CD14-positive monocyte (primary cell): ENCODE measurements around the gene ACTRT2. TPM values are rescaled to one million over a fixed set of nuclear protein-coding genes. Genes with fewer than 3 reads are reported as not detected.

Experiments used
- DNase-seq, 3 donors: peaks; one replicate each; pipeline ENCODE4 v3.0.0-alpha.2; 2011 to 2022
- H2AFZ ChIP-seq: 2 replicates; pipeline ENCODE4 v1.6.0; 2012; ENCODE audit warnings: mild to moderate bottlenecking, low read depth, low read length, inconsistent platforms; ENCODE audit not compliant: insufficient read depth, poor library complexity, severe bottlenecking
- H3K27ac ChIP-seq, 2 donors: 1 replicate in 1 of 2; 2 replicates in 1 of 2; pipeline ENCODE4 v1.5.1; 2012 to 2013; ENCODE audit warnings: low read length in 2 of 2, control low read depth in 1 of 2, inconsistent platforms in 1 of 2, low read depth in 1 of 2, mild to moderate bottlenecking in 1 of 2
- H3K27me3 ChIP-seq, 2 donors: one replicate each; pipeline versions ENCODE4 v1.6.0 to v1.6.1; 2011 to 2013; ENCODE audit warnings: low read length in 2 of 2; ENCODE audit not compliant: control insufficient read depth in 2 of 2, insufficient read depth in 2 of 2
- H3K36me3 ChIP-seq, 2 donors: replicated peaks in 1 of 2; 1 replicate in 1 of 2; 2 replicates in 1 of 2; pipeline versions ENCODE4 v1.5.1 to v1.6.1; 2012 to 2013; ENCODE audit warnings: low read length in 2 of 2, control low read depth in 1 of 2, inconsistent platforms in 1 of 2, mild to moderate bottlenecking in 1 of 2; ENCODE audit not compliant: insufficient read depth in 2 of 2, control insufficient read depth in 1 of 2
- H3K4me1 ChIP-seq, 2 donors: 1 replicate in 1 of 2; 2 replicates in 1 of 2; pipeline versions ENCODE4 v1.5.1 to v1.6.1; 2012 to 2013; ENCODE audit warnings: low read length in 2 of 2, control low read depth in 1 of 2, inconsistent platforms in 1 of 2, mild to moderate bottlenecking in 1 of 2, moderate library complexity in 1 of 2; ENCODE audit not compliant: insufficient read depth in 2 of 2, control insufficient read depth in 1 of 2
- H3K4me2 ChIP-seq: replicated peaks from 2 replicates; pipeline ENCODE3; 2012; ENCODE audit warnings: low read length, moderate library complexity, mild to moderate bottlenecking; ENCODE audit not compliant: poor library complexity, severe bottlenecking; ENCODE audit errors: extremely low read depth
- H3K4me3 ChIP-seq, 3 experiments: fragments of 200-600 bp in 1 of 3; sonication (generic) in 1 of 3; replicated peaks in 1 of 3; 1 replicate in 2 of 3; 2 replicates in 1 of 3; pipeline ENCODE4 v1.5.1; 2011 to 2013; ENCODE audit warnings: low read length in 3 of 3, mild to moderate bottlenecking in 3 of 3, control low read depth in 2 of 3, low read depth in 2 of 3, inconsistent platforms in 1 of 3, moderate library complexity in 1 of 3
- H3K79me2 ChIP-seq: 2 replicates; pipeline ENCODE4 v1.6.0; 2012; ENCODE audit warnings: mild to moderate bottlenecking, control low read depth, inconsistent platforms, low read length, moderate library complexity; ENCODE audit not compliant: insufficient read depth
- H3K9ac ChIP-seq: 2 replicates; pipeline ENCODE4 v1.6.0; 2017; ENCODE audit warnings: low read length, mild to moderate bottlenecking; ENCODE audit not compliant: insufficient read depth, poor library complexity, severe bottlenecking
- H3K9me3 ChIP-seq, 2 donors: replicated peaks in 1 of 2; 1 replicate in 1 of 2; 2 replicates in 1 of 2; pipeline versions ENCODE4 v1.5.1 to v1.6.1; 2012 to 2013; ENCODE audit warnings: low read length in 2 of 2, control low read depth in 1 of 2; ENCODE audit not compliant: control insufficient read depth in 1 of 2, insufficient read depth in 1 of 2
- H4K20me1 ChIP-seq: 2 replicates; pipeline ENCODE4 v1.6.0; 2012; ENCODE audit warnings: mild to moderate bottlenecking, low read length, control low read depth, moderate library complexity; ENCODE audit not compliant: insufficient read depth
- H3K27ac Mint-ChIP-seq, 7 donors: one replicate each; pipeline ENCODE4 v1.8.0; 2020; ENCODE audit warnings: mild to moderate bottlenecking in 7 of 7, mixed read lengths in 7 of 7, moderate library complexity in 6 of 7, inconsistent platforms in 2 of 7
- H3K27me3 Mint-ChIP-seq, 3 donors: one replicate each; pipeline ENCODE4 v1.8.0; 2021 to 2022; ENCODE audit warnings: low read depth in 3 of 3, mild to moderate bottlenecking in 3 of 3, mixed read lengths in 3 of 3, moderate library complexity in 3 of 3, inconsistent platforms in 1 of 3
- H3K36me3 Mint-ChIP-seq, 2 donors: one replicate each; pipeline ENCODE4 v1.8.0; 2020; ENCODE audit warnings: mixed read lengths in 2 of 2, inconsistent platforms in 1 of 2, mild to moderate bottlenecking in 1 of 2
- H3K4me1 Mint-ChIP-seq: one replicate; pipeline ENCODE4 v1.8.0; 2020; ENCODE audit warnings: mild to moderate bottlenecking, mixed read lengths
- H3K4me3 Mint-ChIP-seq, 2 donors: one replicate each; pipeline ENCODE4 v1.8.0; 2020; ENCODE audit warnings: mild to moderate bottlenecking in 2 of 2, mixed read lengths in 2 of 2, moderate library complexity in 1 of 2
- H3K9me3 Mint-ChIP-seq, 7 donors: one replicate each; pipeline ENCODE4 v1.8.0; 2020 to 2022; ENCODE audit warnings: mixed read lengths in 7 of 7, mild to moderate bottlenecking in 6 of 7, moderate library complexity in 6 of 7, inconsistent platforms in 2 of 7
- WGBS: methylation state at CpG from one replicate; pipeline ENCODE4 v1.1.5; 2013; ENCODE audit warnings: missing lambda C conversion rate; ENCODE audit not compliant: insufficient coverage; 5-methylcytosine and 5-hydroxymethylcytosine counted together
- intact Hi-C, 2 donors: fragments of 100-400 bp; cut with micrococcal nuclease; formaldehyde crosslinking; loops; one replicate each; pipeline versions ENCODE4 v1.15.0 to v1.15.1; 2023
- polyA plus RNA-seq, 3 donors: library from polyadenylated mRNA; depleted of rRNA in 1 of 3; unstranded in 2 of 3; stranded (reverse) in 1 of 3; fragments of 300-500 nt in 2 of 3; fragments of >200 nt in 1 of 3; fragmentation: Illumina TruSeq in 2 of 3; gene quantifications; 1 replicate in 2 of 3; 2 replicates in 1 of 3; pipeline ENCODE4 v1.2.3, GENCODE V29; 2012 to 2021
- TF ChIP-seq, protein P1 (sequence below): fragments of 200-600 bp; IDR thresholded peaks from one replicate; pipeline ENCODE4 v1.8.0; 2022; ENCODE audit warnings: antibody characterized with exemption, mild to moderate bottlenecking

The ACTRT2 gene
- polyA plus RNA-seq, 3 donors, result not detected

DNA sequence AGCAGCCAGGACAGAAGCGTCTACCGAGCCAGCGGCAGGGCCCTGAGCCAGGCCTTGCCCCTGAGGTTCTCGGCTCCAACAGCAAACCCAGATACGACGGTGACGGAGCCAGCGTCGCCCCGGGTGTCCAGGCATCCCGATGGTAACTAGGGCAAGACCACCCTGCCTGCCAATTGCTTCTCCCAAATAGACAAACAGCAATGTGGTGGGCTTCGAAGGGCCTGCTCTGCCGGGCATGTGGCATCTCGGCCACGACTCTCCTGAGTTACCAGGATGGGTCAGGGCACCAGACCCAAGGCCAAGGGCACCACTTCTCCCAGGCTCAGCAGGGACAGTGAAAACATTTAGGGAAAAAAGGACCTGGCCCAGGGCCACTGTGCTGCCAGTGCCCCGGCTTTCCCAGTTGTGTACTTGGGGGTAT is 3.2 kb upstream of the ACTRT2 start:
- Histone ChIP-seq H3K36me3 (no peaks in the 10 kb centered on the region), H3K79me2 (no peaks in the 10 kb centered on the region), H3K4me2 (no peak overlapping the region), H3K9ac (no peak overlapping the region), H3K27ac (no peak overlapping the region), H4K20me1 (no peaks in the 10 kb centered on the region), H3K27me3 (no peaks in the 10 kb centered on the region), H3K4me3 (no peak overlapping the region), H3K9me3 (no peaks in the 10 kb centered on the region), H3K4me1 (no peaks in the 10 kb centered on the region), H2AFZ (no peak overlapping the region)
- H3K27ac Mint-ChIP-seq, result no peak overlapping the region
- H3K9me3 Mint-ChIP-seq, result peaks cover 0 to 2% (median 0%) of the 10 kb centered on the region in 7 donors
- H3K27me3 Mint-ChIP-seq, result peaks cover 3 to 11% (median 5%) of the 10 kb centered on the region in 3 donors
- no peak for DNase-seq
- TF ChIP-seq, protein P1, sequence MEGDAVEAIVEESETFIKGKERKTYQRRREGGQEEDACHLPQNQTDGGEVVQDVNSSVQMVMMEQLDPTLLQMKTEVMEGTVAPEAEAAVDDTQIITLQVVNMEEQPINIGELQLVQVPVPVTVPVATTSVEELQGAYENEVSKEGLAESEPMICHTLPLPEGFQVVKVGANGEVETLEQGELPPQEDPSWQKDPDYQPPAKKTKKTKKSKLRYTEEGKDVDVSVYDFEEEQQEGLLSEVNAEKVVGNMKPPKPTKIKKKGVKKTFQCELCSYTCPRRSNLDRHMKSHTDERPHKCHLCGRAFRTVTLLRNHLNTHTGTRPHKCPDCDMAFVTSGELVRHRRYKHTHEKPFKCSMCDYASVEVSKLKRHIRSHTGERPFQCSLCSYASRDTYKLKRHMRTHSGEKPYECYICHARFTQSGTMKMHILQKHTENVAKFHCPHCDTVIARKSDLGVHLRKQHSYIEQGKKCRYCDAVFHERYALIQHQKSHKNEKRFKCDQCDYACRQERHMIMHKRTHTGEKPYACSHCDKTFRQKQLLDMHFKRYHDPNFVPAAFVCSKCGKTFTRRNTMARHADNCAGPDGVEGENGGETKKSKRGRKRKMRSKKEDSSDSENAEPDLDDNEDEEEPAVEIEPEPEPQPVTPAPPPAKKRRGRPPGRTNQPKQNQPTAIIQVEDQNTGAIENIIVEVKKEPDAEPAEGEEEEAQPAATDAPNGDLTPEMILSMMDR, result no peak
- no peaks in the 10 kb centered on the region for H3K4me1 Mint-ChIP-seq
- intact Hi-C loops, result no loop called here
- no peaks in the 10 kb centered on the region for H3K36me3 Mint-ChIP-seq
- 94% methylated on average over 16 of the region's 16 CpGs for WGBS
- H3K4me3 Mint-ChIP-seq, result no peak overlapping the region

GRCh38 chr1:3018576-3018975 is 2.7 kb upstream of the ACTRT2 start:
- Mint-ChIP-seq H3K4me3 (no peak overlapping the region), H3K4me1 (no peaks in the 10 kb centered on the region), H3K9me3 (peaks cover 0 to 2% (median 0%) of the 10 kb centered on the region in 7 donors), H3K27me3 (peaks cover 0 to 6% (median 5%) of the 10 kb centered on the region in 3 donors), H3K27ac (no peak overlapping the region), H3K36me3 (no peaks in the 10 kb centered on the region)
- no peak overlapping the region for H3K27ac ChIP-seq
- H3K4me3 ChIP-seq, result no peak overlapping the region
- intact Hi-C loops, result no loop called here
- no peaks in the 10 kb centered on the region for H3K4me1 ChIP-seq
- no peaks in the 10 kb centered on the region for H3K27me3 ChIP-seq
- no peaks in the 10 kb centered on the region for H3K9me3 ChIP-seq
- no peak overlapping the region for H2AFZ ChIP-seq
- H3K4me2 ChIP-seq, result no peak overlapping the region
- no peaks in the 10 kb centered on the region for H3K36me3 ChIP-seq
- TF ChIP-seq, protein P1, result no peak
- 93% methylated on average over 11 of the region's 16 CpGs for WGBS
- no peak overlapping the region for H3K9ac ChIP-seq
- no peaks in the 10 kb centered on the region for H3K79me2 ChIP-seq
- no peaks in the 10 kb centered on the region for H4K20me1 ChIP-seq
- DNase-seq, result no peak
